Ovary (tissue), 9 donors: ENCODE data around the gene DNMT3A. TPM values are rescaled to one million over a fixed set of nuclear protein-coding genes. Genes with fewer than 3 reads are reported as not detected.

Experiments
- DNase-seq, 5 donors: peaks; one replicate each; pipeline ENCODE4 v3.0.0-alpha.2; 2019 to 2020
- H3K27ac ChIP-seq, 2 donors: fragments of 200-600 bp; one replicate each; pipeline versions ENCODE4 v1.5.1 to v1.8.0; 2019 to 2022
- H3K27me3 ChIP-seq: fragments of 200-600 bp; one replicate; pipeline ENCODE4 v1.8.0; 2022
- H3K36me3 ChIP-seq: fragments of 200-600 bp; sonication (generic); one replicate; pipeline ENCODE4 v1.5.1; 2019
- H3K4me1 ChIP-seq: one replicate; pipeline ENCODE4 v1.8.1; 2013; ENCODE audit warnings: mild to moderate bottlenecking, moderate library complexity; ENCODE audit not compliant: insufficient read depth
- H3K4me3 ChIP-seq: fragments of 200-600 bp; sonication (generic); one replicate; pipeline ENCODE4 v1.5.1; 2017
- H3K9me3 ChIP-seq, 2 donors: fragments of 200-600 bp in 1 of 2; sonication (generic) in 1 of 2; one replicate each; pipeline versions ENCODE4 v1.5.1 to v1.8.1; 2013 to 2019; ENCODE audit warnings: mild to moderate bottlenecking in 1 of 2, moderate library complexity in 1 of 2
- CTCF ChIP-seq, 3 donors: fragments of 450-650 bp in 2 of 3; fragments of 200-600 bp in 1 of 3; IDR thresholded peaks; one replicate each; pipeline versions ENCODE4 v1.5.1 to v1.8.0; 2016 to 2022; ENCODE audit warnings: antibody characterized with exemption in 3 of 3, mild to moderate bottlenecking in 1 of 3
- EP300 ChIP-seq: sonication (generic); formaldehyde crosslinking; IDR thresholded peaks from one replicate; pipeline ENCODE4 v1.6.1; 2017; ENCODE audit warnings: antibody characterized with exemption
- POLR2A ChIP-seq: fragments of 450-650 bp; IDR thresholded peaks from one replicate; pipeline ENCODE4 v1.6.1; 2017; ENCODE audit warnings: antibody characterized with exemption, mild to moderate bottlenecking, moderate library complexity
- WGBS, 3 donors: extraction: QIAGEN DNeasy Blood & Tissue Kit in 1 of 3; methylation state at CpG; one replicate each; pipeline versions ENCODE4 v1.1.5 to v1.1.7; 2013 to 2017; 5-methylcytosine and 5-hydroxymethylcytosine counted together
- intact Hi-C, 4 donors: fragments of 100-400 bp; cut with DNase I; formaldehyde crosslinking; loops; one replicate each; pipeline versions ENCODE4 v1.11.0 to v1.15.1; 2022 to 2023
- polyA plus RNA-seq, 2 donors: library from polyadenylated mRNA; stranded (reverse); fragments of 200-250 nt in 1 of 2; fragments of 350-450 nt in 1 of 2; fragmentation: Illumina TruSeq in 1 of 2; extraction: RNeasy Lipid Tissue Mini Kit (QIAGEN cat#74804) in 1 of 2; gene quantifications; one replicate each; pipeline ENCODE4 v1.2.3, GENCODE V29; 2013 to 2014
- total RNA-seq, 7 donors: library from RNA; depleted of rRNA in 2 of 7; stranded (reverse); fragments of >200 nt in 2 of 7; fragmentation: NEBNext Ultra II Directional in 3 of 7; extraction: Animal tissue kit (Norgen Biotek cat#: 25700) in 3 of 7; gene quantifications; one replicate each; pipeline versions ENCODE4 v1.1.0 to v1.2.4, GENCODE V29; 2016 to 2023
- donor health status: DM: no; HTN: no; CAD: no; lungs with moderate emphysema.
- donor health status: DM: no; HTN: no; CAD: no.
- donor health status: Bipolar disorder and iron deficiency.
- donor health status: DM: yes; HTN: yes; CAD: no.
- donor health status: DM: no; HTN: no; CAD: no.
- donor health status: DM: yes; HTN: yes; CAD: no.

The DNMT3A gene
- total and polyA plus RNA-seq, 9 donors = 11.3 to 72.7 (median 46.7) TPM

- H3K4me1 ChIP-seq = peaks cover 31% of the 10 kb centered on the region
- no peak for DNase-seq
- TF ChIP-seq CTCF (IDR thresholded peaks at IDR 0.05) (no peak), EP300 (no peak), POLR2A (no peak)
- H3K27ac ChIP-seq = peak overlapping the region in 1 of 2 donors; percentile 89
- no peaks in the 10 kb centered on the region for H3K27me3 ChIP-seq
- H3K36me3 ChIP-seq = no peaks in the 10 kb centered on the region
- intact Hi-C loops = no loop called here
- H3K9me3 ChIP-seq = no peaks in the 10 kb centered on the region
- H3K4me3 ChIP-seq = no peak overlapping the region
- WGBS, 3 donors = 70 to 81% (median 80%) methylated on average over 14 to 15 of the region's 15 CpGs
Observed at GRCh38 chr2:25312958-25313710, 28.6 kb downstream of the DNMT3A start.

- no peaks in the 10 kb centered on the region for H3K9me3 ChIP-seq
- H3K4me3 ChIP-seq = no peak overlapping the region
- H3K27ac ChIP-seq = peak overlapping the region in 1 of 2 donors; percentile 13
- no peaks in the 10 kb centered on the region for H3K27me3 ChIP-seq
- H3K36me3 ChIP-seq = no peaks in the 10 kb centered on the region
- H3K4me1 ChIP-seq = peaks cover 31% of the 10 kb centered on the region
- intact Hi-C loops = no loop called here
- peak in 4 of 5 donors; percentile 56 to 82 (median 68) for DNase-seq
- no peak for TF ChIP-seq EP300
- TF ChIP-seq POLR2A = no peak
- TF ChIP-seq CTCF (IDR thresholded peaks at IDR 0.05) = no peak
- WGBS, 3 donors = 43 to 56% (median 47%) methylated on average over 23 of the region's 23 CpGs
Observed at GRCh38 chr2:25311865-25312575, 29.7 kb downstream of the DNMT3A start.

- no peaks in the 10 kb centered on the region for H3K36me3 ChIP-seq
- peaks cover 27% of the 10 kb centered on the region for H3K4me1 ChIP-seq
- DNase-seq = no peak
- H3K27me3 ChIP-seq = no peaks in the 10 kb centered on the region
- peak overlapping the region in 1 of 2 donors; percentile 13 for H3K27ac ChIP-seq
- no peaks in the 10 kb centered on the region for H3K9me3 ChIP-seq
- TF ChIP-seq CTCF (IDR thresholded peaks at IDR 0.05) (no peak), POLR2A (no peak), EP300 (no peak)
- 57 to 64% (median 63%) methylated on average over 13 to 14 of the region's 14 CpGs for WGBS, 3 donors
- H3K4me3 ChIP-seq = no peak overlapping the region
- intact Hi-C loops = no loop called here
Observed at GRCh38 chr2:25310965-25311864, 30.5 kb downstream of the DNMT3A start.

- 67 to 71% (median 69%) methylated on average over 5 of the region's 5 CpGs for WGBS, 3 donors
- no peaks in the 10 kb centered on the region for H3K27me3 ChIP-seq
- no peaks in the 10 kb centered on the region for H3K9me3 ChIP-seq
- peaks cover 24% of the 10 kb centered on the region for H3K4me1 ChIP-seq
- no peak overlapping the region for H3K4me3 ChIP-seq
- intact Hi-C loops = no loop called here
- TF ChIP-seq POLR2A (no peak), EP300 (no peak), CTCF (IDR thresholded peaks at IDR 0.05) (no peak)
- DNase-seq = no peak
- no peaks in the 10 kb centered on the region for H3K36me3 ChIP-seq
- H3K27ac ChIP-seq = no peak overlapping the region
Observed at GRCh38 chr2:25310709-25310964, 31.1 kb downstream of the DNMT3A start.
